ENCODE results near the gene UQCC2.

The UQCC2 gene

GRCh38 chr6:33685411-33686224 is 25.9 kb downstream of the UQCC2 start:
- no peak overlapping the region for H3K4me3 ChIP-seq (replicated peaks; ENCODE audit: insufficient read depth, low read length)
- no peak for TF ChIP-seq CTCF (IDR thresholded peaks at IDR 0.05; ENCODE audit: insufficient read depth, low read length)
- TF ChIP-seq POLR2AphosphoS5 (IDR thresholded peaks at IDR 0.05; ENCODE audit: low read depth): no peak
- TF ChIP-seq REST (IDR thresholded peaks at IDR 0.05; ENCODE audit: insufficient replicate concordance, low read depth): no peak
- no peak for TF ChIP-seq SPI1 (IDR thresholded peaks at IDR 0.05; ENCODE audit: borderline replicate concordance, low read depth)
- no peak for TF ChIP-seq GABPA (IDR thresholded peaks at IDR 0.05; ENCODE audit: low read depth)

GRCh38 chr6:33684983-33685382 is 26.5 kb downstream of the UQCC2 start:
- H3K27ac ChIP-seq (replicated peaks): no peak overlapping the region
- DNase-seq (ENCODE audit: low read depth in 1 of 2, low spot score in 1 of 2): no peak
- TF ChIP-seq GABPA (IDR thresholded peaks at IDR 0.05; ENCODE audit: low read depth) (no peak), POLR2AphosphoS5 (IDR thresholded peaks at IDR 0.05; ENCODE audit: low read depth) (no peak), REST (IDR thresholded peaks at IDR 0.05; ENCODE audit: insufficient replicate concordance, low read depth) (no peak), SPI1 (IDR thresholded peaks at IDR 0.05; ENCODE audit: borderline replicate concordance, low read depth) (no peak), CTCF (IDR thresholded peaks at IDR 0.05; ENCODE audit: insufficient read depth, low read length) (no peak)

More at GRCh38 chr6:33685411-33686224, 25.9 kb downstream of the UQCC2 start:
- no peak for DNase-seq (ENCODE audit: low read depth in 1 of 2, low spot score in 1 of 2)
- H3K27me3 ChIP-seq (ENCODE audit: insufficient read depth, poor library complexity, severe bottlenecking): no peaks in the 10 kb centered on the region
- no peak overlapping the region for H3K27ac ChIP-seq (replicated peaks)

GRCh38 chr6:33684428-33684896 is 27.0 kb downstream of the UQCC2 start:
- H3K27me3 ChIP-seq (ENCODE audit: insufficient read depth, poor library complexity, severe bottlenecking): no peaks in the 10 kb centered on the region
- H3K27ac ChIP-seq (replicated peaks): no peak overlapping the region
- TF ChIP-seq POLR2AphosphoS5 (IDR thresholded peaks at IDR 0.05; ENCODE audit: low read depth): no peak
- no peak for TF ChIP-seq CTCF (IDR thresholded peaks at IDR 0.05; ENCODE audit: insufficient read depth, low read length)
- TF ChIP-seq REST (IDR thresholded peaks at IDR 0.05; ENCODE audit: insufficient replicate concordance, low read depth): no peak
- TF ChIP-seq GABPA (IDR thresholded peaks at IDR 0.05; ENCODE audit: low read depth): no peak
- TF ChIP-seq SPI1 (IDR thresholded peaks at IDR 0.05; ENCODE audit: borderline replicate concordance, low read depth): no peak
- no peak for DNase-seq (ENCODE audit: low read depth in 1 of 2, low spot score in 1 of 2)
- H3K4me3 ChIP-seq (replicated peaks; ENCODE audit: insufficient read depth, low read length): no peak overlapping the region

More at GRCh38 chr6:33684983-33685382, 26.5 kb downstream of the UQCC2 start:
- H3K27me3 ChIP-seq (ENCODE audit: insufficient read depth, poor library complexity, severe bottlenecking): no peaks in the 10 kb centered on the region
- no peak overlapping the region for H3K4me3 ChIP-seq (replicated peaks; ENCODE audit: insufficient read depth, low read length)

Data from HL-60 (cell line).